ENCODE measurements around the gene SPTBN2.

The SPTBN2 gene

GRCh38 chr11:66676282-66676919 lies 52.6 kb downstream of the SPTBN2 start:
- TF ChIP-seq POLR2A (IDR thresholded peaks at IDR 0.05; ENCODE audit: low read depth, low read length) (no peak), POLR2AphosphoS5 (IDR thresholded peaks at IDR 0.05; ENCODE audit: low read depth, low read length) (no peak), TAF1 (IDR thresholded peaks at IDR 0.05; ENCODE audit: borderline replicate concordance, low read depth, low read length) (no peak)
- FAIRE-seq (no peak), DNase-seq (ENCODE audit: insufficient read length) (no peak)

GRCh38 chr11:66674964-66675602 lies 53.9 kb downstream of the SPTBN2 start:
- no peak for DNase-seq (ENCODE audit: insufficient read length)
- FAIRE-seq = no peak
- no peak; the same call in 1 of the 2 replicates for TF ChIP-seq POLR2AphosphoS5 (IDR thresholded peaks at IDR 0.05; ENCODE audit: low read depth, low read length)
- no peak for TF ChIP-seq POLR2A (IDR thresholded peaks at IDR 0.05; ENCODE audit: low read depth, low read length)
- no peak for TF ChIP-seq TAF1 (IDR thresholded peaks at IDR 0.05; ENCODE audit: borderline replicate concordance, low read depth, low read length)

- no peak for FAIRE-seq
- no peak for TF ChIP-seq POLR2AphosphoS5 (IDR thresholded peaks at IDR 0.05; ENCODE audit: low read depth, low read length)
- TF ChIP-seq POLR2A (IDR thresholded peaks at IDR 0.05; ENCODE audit: low read depth, low read length) = no peak
- no peak for TF ChIP-seq TAF1 (IDR thresholded peaks at IDR 0.05; ENCODE audit: borderline replicate concordance, low read depth, low read length)
- no peak for DNase-seq (ENCODE audit: insufficient read length)
These were observed 58.2 kb downstream of the SPTBN2 start for GRCh38 chr11:66670816-66671215.

GRCh38 chr11:66665369-66665768 lies 63.6 kb downstream of the SPTBN2 start:
- FAIRE-seq (no peak), DNase-seq (ENCODE audit: insufficient read length) (no peak)
- no peak for TF ChIP-seq POLR2AphosphoS5 (IDR thresholded peaks at IDR 0.05; ENCODE audit: low read depth, low read length)
- TF ChIP-seq POLR2A (IDR thresholded peaks at IDR 0.05; ENCODE audit: low read depth, low read length) = 0 out of 2 replicates have a peak, but pooled peaks have one; percentile 3
- no peak for TF ChIP-seq TAF1 (IDR thresholded peaks at IDR 0.05; ENCODE audit: borderline replicate concordance, low read depth, low read length)

- DNase-seq (ENCODE audit: insufficient read length) (no peak), FAIRE-seq (no peak)
- TF ChIP-seq POLR2A (IDR thresholded peaks at IDR 0.05; ENCODE audit: low read depth, low read length) (no peak), TAF1 (IDR thresholded peaks at IDR 0.05; ENCODE audit: borderline replicate concordance, low read depth, low read length) (no peak), POLR2AphosphoS5 (IDR thresholded peaks at IDR 0.05; ENCODE audit: low read depth, low read length) (no peak)
These were observed 65.2 kb downstream of the SPTBN2 start for GRCh38 chr11:66663741-66664296.

GRCh38 chr11:66659763-66660162 lies 69.3 kb downstream of the SPTBN2 start:
- TF ChIP-seq TAF1 (IDR thresholded peaks at IDR 0.05; ENCODE audit: borderline replicate concordance, low read depth, low read length) = no peak
- TF ChIP-seq POLR2A (IDR thresholded peaks at IDR 0.05; ENCODE audit: low read depth, low read length) = no peak
- no peak for TF ChIP-seq POLR2AphosphoS5 (IDR thresholded peaks at IDR 0.05; ENCODE audit: low read depth, low read length)
- DNase-seq (ENCODE audit: insufficient read length) = no peak
- FAIRE-seq = peak; percentile 46

- TF ChIP-seq POLR2A (IDR thresholded peaks at IDR 0.05; ENCODE audit: low read depth, low read length) (no peak), TAF1 (IDR thresholded peaks at IDR 0.05; ENCODE audit: borderline replicate concordance, low read depth, low read length) (no peak), POLR2AphosphoS5 (IDR thresholded peaks at IDR 0.05; ENCODE audit: low read depth, low read length) (no peak)
- DNase-seq (ENCODE audit: insufficient read length) (no peak), FAIRE-seq (no peak)
These were observed 75.9 kb downstream of the SPTBN2 start for GRCh38 chr11:66653123-66653522.

GRCh38 chr11:66652651-66653050 lies 76.4 kb downstream of the SPTBN2 start:
- DNase-seq (ENCODE audit: insufficient read length) (no peak), FAIRE-seq (no peak)
- 0 out of 2 replicates have a peak, but pooled peaks have one; percentile 43 for TF ChIP-seq POLR2A (IDR thresholded peaks at IDR 0.05; ENCODE audit: low read depth, low read length)
- no peak for TF ChIP-seq TAF1 (IDR thresholded peaks at IDR 0.05; ENCODE audit: borderline replicate concordance, low read depth, low read length)
- TF ChIP-seq POLR2AphosphoS5 (IDR thresholded peaks at IDR 0.05; ENCODE audit: low read depth, low read length) = peak; percentile 72

GRCh38 chr11:66651016-66651415 lies 78.0 kb downstream of the SPTBN2 start:
- DNase-seq (ENCODE audit: insufficient read length) = no peak
- TF ChIP-seq POLR2AphosphoS5 (IDR thresholded peaks at IDR 0.05; ENCODE audit: low read depth, low read length) (no peak), POLR2A (IDR thresholded peaks at IDR 0.05; ENCODE audit: low read depth, low read length) (peak; percentile 35; the same call in 1 of the 2 replicates)
- no peak for FAIRE-seq

GRCh38 chr11:66649903-66650302 lies 79.1 kb downstream of the SPTBN2 start:
- no peak for FAIRE-seq
- TF ChIP-seq POLR2AphosphoS5 (IDR thresholded peaks at IDR 0.05; ENCODE audit: low read depth, low read length) (no peak), POLR2A (IDR thresholded peaks at IDR 0.05; ENCODE audit: low read depth, low read length) (no peak; the same call in 1 of the 2 replicates), TAF1 (IDR thresholded peaks at IDR 0.05; ENCODE audit: borderline replicate concordance, low read depth, low read length) (no peak)

GRCh38 chr11:66646828-66647227 lies 82.2 kb downstream of the SPTBN2 start:
- FAIRE-seq (no peak), DNase-seq (ENCODE audit: insufficient read length) (no peak)
- TF ChIP-seq POLR2AphosphoS5 (IDR thresholded peaks at IDR 0.05; ENCODE audit: low read depth, low read length) (peak; percentile 56; the same call in 1 of the 2 replicates), TAF1 (IDR thresholded peaks at IDR 0.05; ENCODE audit: borderline replicate concordance, low read depth, low read length) (no peak), POLR2A (IDR thresholded peaks at IDR 0.05; ENCODE audit: low read depth, low read length) (peak; percentile 60)

More at GRCh38 chr11:66649903-66650302, 79.1 kb downstream of the SPTBN2 start:
- no peak for DNase-seq (ENCODE audit: insufficient read length)
